ENCODE results near the gene GARS1.

The GARS1 gene

DNA sequence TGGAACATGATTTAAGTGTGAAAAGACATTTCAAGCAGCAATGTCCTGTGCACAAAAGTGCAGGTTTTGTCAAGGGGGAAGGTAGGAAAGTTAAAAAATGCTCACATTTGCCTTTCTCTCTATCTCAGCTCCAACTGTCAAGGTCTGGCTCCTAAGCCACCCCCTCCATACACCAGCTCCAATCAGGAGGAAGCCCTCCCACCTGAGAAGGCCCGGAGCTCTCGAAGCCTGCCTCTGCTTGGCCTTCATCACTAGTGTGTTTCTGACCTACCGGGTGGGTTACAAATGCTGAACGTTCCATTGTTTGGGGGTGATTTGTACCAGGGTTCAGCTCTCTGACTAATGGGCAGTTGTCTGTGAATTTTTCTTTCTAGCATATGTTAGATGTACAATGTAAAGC is 73.4 kb downstream of the GARS1 start:
- Histone ChIP-seq H3K79me2 (ENCODE audit: control insufficient read depth, low read length) (no peaks in the 10 kb centered on the region), H3K9me2 (replicated peaks; ENCODE audit: control insufficient read depth, low read length) (no peaks in the 10 kb centered on the region), H3K4me2 (ENCODE audit: low read length) (no peak overlapping the region), H3F3A (ENCODE audit: control insufficient read depth, insufficient read depth) (no peaks in the 10 kb centered on the region), H3K36me3 (ENCODE audit: control insufficient read depth, low read length) (no peaks in the 10 kb centered on the region), H3K9me3 (ENCODE audit: control insufficient read depth, insufficient read depth, low read length) (no peaks in the 10 kb centered on the region), H3K27ac (ENCODE audit: low read depth, low read length) (no peak overlapping the region), H3K4me3 (ENCODE audit: low read length) (no peak overlapping the region), H4K20me1 (ENCODE audit: control insufficient read depth, insufficient read depth, low read depth, low read length) (no peaks in the 10 kb centered on the region), H3K4me1 (ENCODE audit: control insufficient read depth, low read length) (no peaks in the 10 kb centered on the region), H3K27me3 (ENCODE audit: control insufficient read depth, low read length) (0 out of 2 replicates have a peak, but pooled peaks cover 4% of the 10 kb centered on the region)
- TF ChIP-seq EZH2phosphoT487 (IDR thresholded peaks at IDR 0.05; ENCODE audit: borderline replicate concordance, low read length), result no peak
- TF ChIP-seq, protein P1, sequence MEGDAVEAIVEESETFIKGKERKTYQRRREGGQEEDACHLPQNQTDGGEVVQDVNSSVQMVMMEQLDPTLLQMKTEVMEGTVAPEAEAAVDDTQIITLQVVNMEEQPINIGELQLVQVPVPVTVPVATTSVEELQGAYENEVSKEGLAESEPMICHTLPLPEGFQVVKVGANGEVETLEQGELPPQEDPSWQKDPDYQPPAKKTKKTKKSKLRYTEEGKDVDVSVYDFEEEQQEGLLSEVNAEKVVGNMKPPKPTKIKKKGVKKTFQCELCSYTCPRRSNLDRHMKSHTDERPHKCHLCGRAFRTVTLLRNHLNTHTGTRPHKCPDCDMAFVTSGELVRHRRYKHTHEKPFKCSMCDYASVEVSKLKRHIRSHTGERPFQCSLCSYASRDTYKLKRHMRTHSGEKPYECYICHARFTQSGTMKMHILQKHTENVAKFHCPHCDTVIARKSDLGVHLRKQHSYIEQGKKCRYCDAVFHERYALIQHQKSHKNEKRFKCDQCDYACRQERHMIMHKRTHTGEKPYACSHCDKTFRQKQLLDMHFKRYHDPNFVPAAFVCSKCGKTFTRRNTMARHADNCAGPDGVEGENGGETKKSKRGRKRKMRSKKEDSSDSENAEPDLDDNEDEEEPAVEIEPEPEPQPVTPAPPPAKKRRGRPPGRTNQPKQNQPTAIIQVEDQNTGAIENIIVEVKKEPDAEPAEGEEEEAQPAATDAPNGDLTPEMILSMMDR (IDR thresholded peaks at IDR 0.05; ENCODE audit: low read depth, low read length, poor library complexity, severe bottlenecking), result no peak

DNA sequence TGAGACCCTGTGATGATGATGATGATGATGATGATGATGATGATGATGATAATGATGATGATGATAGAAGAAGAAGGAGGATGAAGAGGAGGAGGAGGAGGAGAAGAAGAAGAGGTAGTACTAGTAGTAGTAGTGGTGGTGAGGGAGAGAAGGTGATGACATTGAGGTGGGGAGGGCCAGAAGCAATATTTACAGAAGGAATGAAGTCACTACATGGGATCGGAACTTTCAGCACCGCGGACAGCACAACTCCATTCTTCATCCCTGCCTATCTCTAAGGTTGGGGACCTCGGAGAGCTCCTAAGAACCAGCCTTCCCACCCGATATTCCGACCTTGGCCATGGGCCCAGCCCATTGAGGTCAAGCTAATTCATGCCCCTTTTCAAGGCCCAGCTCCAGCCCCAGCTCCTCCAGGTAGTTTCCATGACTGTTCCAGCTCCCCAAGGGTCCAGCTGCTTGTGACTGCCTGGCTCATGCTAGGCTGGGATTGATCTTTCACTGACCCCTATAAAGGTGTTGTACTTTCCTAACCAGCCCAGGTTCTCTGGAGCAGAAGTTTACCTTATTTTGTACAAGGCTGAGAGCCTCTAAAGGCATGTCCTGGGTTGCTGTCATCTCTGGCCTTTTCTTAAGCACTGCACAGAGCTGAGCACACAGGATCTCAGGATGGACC is 77.3 kb downstream of the GARS1 start:
- Histone ChIP-seq H3K27me3 (ENCODE audit: control insufficient read depth, low read length) (peaks cover 8% of the 10 kb centered on the region; the same call in 1 of the 2 replicates), H3K9me3 (ENCODE audit: control insufficient read depth, insufficient read depth, low read length) (no peaks in the 10 kb centered on the region), H3K36me3 (ENCODE audit: control insufficient read depth, low read length) (no peaks in the 10 kb centered on the region), H3K4me2 (ENCODE audit: low read length) (no peak overlapping the region), H3K79me2 (ENCODE audit: control insufficient read depth, low read length) (no peaks in the 10 kb centered on the region), H3K4me1 (ENCODE audit: control insufficient read depth, low read length) (no peaks in the 10 kb centered on the region), H3K4me3 (ENCODE audit: low read length) (no peak overlapping the region), H3K9me2 (replicated peaks; ENCODE audit: control insufficient read depth, low read length) (no peaks in the 10 kb centered on the region), H3K27ac (ENCODE audit: low read depth, low read length) (no peak overlapping the region), H3F3A (ENCODE audit: control insufficient read depth, insufficient read depth) (no peaks in the 10 kb centered on the region), H4K20me1 (ENCODE audit: control insufficient read depth, insufficient read depth, low read depth, low read length) (peaks cover 3% of the 10 kb centered on the region; the same call in 1 of the 2 replicates)
- no peak for TF ChIP-seq EZH2phosphoT487 (IDR thresholded peaks at IDR 0.05; ENCODE audit: borderline replicate concordance, low read length)
- TF ChIP-seq, protein P1 (IDR thresholded peaks at IDR 0.05; ENCODE audit: low read depth, low read length, poor library complexity, severe bottlenecking), result no peak

DNA sequence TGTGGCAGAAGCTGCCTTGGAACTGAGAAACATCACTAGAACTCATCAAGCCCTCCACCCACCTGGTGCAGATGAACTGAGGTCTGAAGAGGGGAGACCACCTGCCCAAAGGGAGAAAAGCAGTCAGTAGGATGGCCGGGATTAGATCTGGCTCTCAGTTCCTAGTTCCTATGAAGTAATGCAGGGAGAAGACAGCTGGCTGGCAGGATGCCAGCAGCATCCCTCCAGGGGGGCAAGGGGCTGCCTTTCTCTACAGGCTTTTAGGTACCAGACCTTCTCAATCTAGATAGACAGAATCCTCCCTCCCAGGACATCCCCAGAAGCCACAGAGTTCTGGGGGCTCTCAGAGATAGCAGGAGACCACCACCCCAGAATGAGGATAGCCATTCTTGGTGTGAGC is 79.7 kb downstream of the GARS1 start:
- Histone ChIP-seq H3K9me3 (ENCODE audit: control insufficient read depth, insufficient read depth, low read length) (no peaks in the 10 kb centered on the region), H3K27me3 (ENCODE audit: control insufficient read depth, low read length) (peaks cover 24% of the 10 kb centered on the region), H3K4me3 (ENCODE audit: low read length) (no peak overlapping the region)

More for the DNA sequence above, 79.7 kb downstream of the GARS1 start:
- Histone ChIP-seq H3K79me2 (ENCODE audit: control insufficient read depth, low read length) (no peaks in the 10 kb centered on the region), H3K27ac (ENCODE audit: low read depth, low read length) (no peak overlapping the region), H3F3A (ENCODE audit: control insufficient read depth, insufficient read depth) (no peaks in the 10 kb centered on the region), H4K20me1 (ENCODE audit: control insufficient read depth, insufficient read depth, low read depth, low read length) (peaks cover 15% of the 10 kb centered on the region; the same call in 1 of the 2 replicates), H3K4me1 (ENCODE audit: control insufficient read depth, low read length) (no peaks in the 10 kb centered on the region), H3K9me2 (replicated peaks; ENCODE audit: control insufficient read depth, low read length) (no peaks in the 10 kb centered on the region), H3K4me2 (ENCODE audit: low read length) (no peak overlapping the region), H3K36me3 (ENCODE audit: control insufficient read depth, low read length) (no peaks in the 10 kb centered on the region)
- TF ChIP-seq EZH2phosphoT487 (IDR thresholded peaks at IDR 0.05; ENCODE audit: borderline replicate concordance, low read length), result no peak
- TF ChIP-seq, protein P1 (IDR thresholded peaks at IDR 0.05; ENCODE audit: low read depth, low read length, poor library complexity, severe bottlenecking), result no peak

All from DOHH2 (cell line).